GM12874 (cell line): Measurements from ENCODE around the gene CDC42BPG.

ENCODE experiments used
- CTCF ChIP-seq: IDR thresholded peaks from 2 replicates; pipeline ENCODE4 v1.5.1; 2011; ENCODE audit warnings: low read depth, mild to moderate bottlenecking, control low read depth, low read length, moderate library complexity; ENCODE audit not compliant: insufficient read depth

CDC42BPG gene

DNA sequence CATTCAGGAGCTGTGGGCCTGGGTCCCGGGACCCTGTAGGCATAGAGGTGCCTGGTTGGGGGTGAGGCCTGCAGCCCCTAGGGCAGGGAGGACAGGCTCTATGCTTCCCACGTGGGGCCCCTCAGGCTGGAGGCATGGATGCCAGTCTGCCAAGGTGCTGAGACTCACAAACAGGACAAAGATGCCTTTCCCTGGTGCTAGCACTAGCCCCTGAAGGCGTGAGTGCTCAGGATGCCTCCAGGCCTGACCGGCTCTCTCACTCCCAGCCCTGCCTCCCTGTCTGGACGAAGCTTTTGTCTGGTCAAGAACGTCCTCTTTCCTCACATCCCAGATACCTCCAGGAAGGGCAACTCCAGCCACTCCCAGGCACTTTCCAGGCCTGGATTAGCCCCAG is 2.1 kb downstream of the CDC42BPG start:
- no peak for TF ChIP-seq CTCF

DNA sequence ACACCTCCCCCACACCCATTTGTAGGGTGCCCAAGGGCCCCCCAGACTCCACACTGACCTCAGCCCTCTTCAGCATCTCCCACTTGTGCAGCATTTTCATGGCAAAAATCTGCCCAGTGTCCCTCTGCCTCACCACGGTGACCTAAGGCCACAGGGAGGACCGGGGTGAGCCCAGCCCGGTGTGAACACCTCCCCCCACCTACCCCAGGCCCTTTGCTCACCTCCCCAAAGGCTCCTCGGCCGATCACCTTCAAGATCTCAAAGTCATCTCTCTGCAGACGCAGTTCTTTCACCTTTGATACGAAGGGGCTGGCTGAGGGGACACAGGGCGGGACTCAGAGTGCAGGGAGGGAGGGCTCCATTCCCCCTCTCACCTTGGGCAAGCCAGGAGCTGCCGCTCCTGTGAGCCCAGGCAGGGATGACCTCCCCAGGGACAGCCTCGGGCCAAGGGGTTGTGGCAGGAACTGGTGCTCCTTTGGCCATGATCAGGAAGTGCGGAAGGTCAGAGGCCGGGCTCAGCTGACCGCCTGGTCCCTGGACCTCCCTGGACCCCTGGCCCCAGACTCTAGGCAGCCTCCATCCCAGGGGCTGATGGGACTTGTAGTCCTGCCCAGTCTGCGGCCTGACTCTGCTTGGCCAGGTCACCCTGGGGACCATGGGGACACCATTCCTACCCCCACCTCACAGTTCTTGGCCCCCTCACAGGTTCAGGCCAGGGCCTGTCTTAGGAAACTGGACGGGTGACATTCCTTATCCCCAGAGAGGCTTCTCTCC is 2.7 kb downstream of the CDC42BPG start:
- no peak for TF ChIP-seq CTCF

- no peak for TF ChIP-seq CTCF
These were observed 4.3 kb downstream of the CDC42BPG start for GRCh38 chr11:64839887-64840782.

DNA sequence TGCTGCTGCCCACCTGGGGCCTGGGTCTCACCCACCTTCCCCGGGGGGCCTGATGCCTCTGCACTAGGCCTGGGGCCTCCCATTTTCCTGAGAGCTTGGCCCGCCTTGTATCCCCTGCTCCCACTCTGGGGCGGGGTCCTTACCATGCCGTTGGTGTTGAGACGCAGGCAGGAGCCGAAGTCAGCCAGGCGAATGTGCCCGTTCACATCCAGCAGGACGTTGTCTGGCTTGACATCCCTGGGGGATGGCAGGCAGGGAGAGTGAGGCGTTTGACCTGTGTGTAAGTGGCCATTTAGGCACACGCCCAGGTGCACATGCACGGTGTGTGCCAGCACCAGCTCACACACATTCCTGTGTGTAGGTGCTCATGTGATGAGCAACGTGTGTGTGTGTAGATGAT is 5.1 kb downstream of the CDC42BPG start:
- no peak for TF ChIP-seq CTCF

- no peak for TF ChIP-seq CTCF
These were observed 5.7 kb downstream of the CDC42BPG start for GRCh38 chr11:64838600-64839334.

DNA sequence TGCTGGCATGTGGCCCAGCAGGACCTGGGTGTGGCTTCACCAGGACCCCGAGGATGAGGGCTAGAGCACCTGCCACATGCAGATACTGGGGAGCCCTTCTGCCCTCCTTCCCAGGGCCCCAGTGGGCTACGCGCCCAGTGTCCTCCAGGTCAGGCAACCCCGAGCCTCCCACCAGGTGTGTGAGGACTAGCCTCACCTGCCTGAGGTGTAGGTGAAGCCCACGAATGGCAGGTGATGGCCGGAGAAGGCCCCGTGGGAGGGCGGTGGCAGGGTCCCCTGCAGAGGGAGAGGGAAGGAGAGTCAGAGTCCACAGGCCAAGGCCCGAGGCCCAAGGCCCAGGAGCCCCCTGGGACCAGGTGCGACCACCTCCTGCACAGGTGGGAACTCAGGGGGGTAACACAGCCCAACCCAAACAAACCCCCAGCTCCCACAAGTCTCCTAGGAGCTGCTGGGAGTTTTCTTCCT is 6.5 kb downstream of the CDC42BPG start:
- TF ChIP-seq CTCF = no peak
